Umbilical cord (tissue), 1 donor: Measurements from ENCODE around the gene GPR151. TPM values are rescaled to one million over a fixed set of nuclear protein-coding genes. Genes with fewer than 3 reads are reported as not detected.

Experiments used
- total RNA-seq: library from RNA; depleted of rRNA; stranded (reverse); fragments of >200 nt; gene quantifications from one replicate; pipeline ENCODE4 v1.2.3, GENCODE V29; 2014; ENCODE audit warnings: low replicate concordance; ENCODE audit not compliant: insufficient read depth

The GPR151 gene
- total RNA-seq, 1 donor from 2014 or later: 1.2 TPM

Other genes with a start within 250 kb of the GPR151 start
- not detected for gene POU4F3, start 177.4 kb downstream of the GPR151 start, total RNA-seq
- 105 TPM for gene TCERG1, start 68.9 kb downstream of the GPR151 start, total RNA-seq